ENCODE data around the gene SMARCA2.

Gene SMARCA2

DNA sequence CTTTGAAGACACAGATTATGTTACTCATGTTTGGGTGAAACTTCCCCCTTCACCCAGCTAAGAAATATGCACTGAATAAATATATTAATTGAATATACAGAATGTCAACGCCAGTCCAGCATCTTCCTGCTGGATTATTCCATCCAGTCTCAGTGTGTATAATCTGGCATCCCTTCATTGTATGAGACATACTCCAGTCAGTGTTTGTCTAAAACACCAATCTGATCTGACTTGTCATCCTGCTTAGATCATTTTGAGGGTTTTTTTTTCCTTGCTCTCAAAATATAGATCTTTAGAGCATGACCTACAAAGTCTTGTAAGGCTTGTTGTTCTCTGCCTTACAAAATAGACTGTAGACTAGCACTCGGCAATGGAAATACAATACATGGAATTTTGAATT lies 195.1 kb downstream of the SMARCA2 start:
- TF ChIP-seq, protein P1, sequence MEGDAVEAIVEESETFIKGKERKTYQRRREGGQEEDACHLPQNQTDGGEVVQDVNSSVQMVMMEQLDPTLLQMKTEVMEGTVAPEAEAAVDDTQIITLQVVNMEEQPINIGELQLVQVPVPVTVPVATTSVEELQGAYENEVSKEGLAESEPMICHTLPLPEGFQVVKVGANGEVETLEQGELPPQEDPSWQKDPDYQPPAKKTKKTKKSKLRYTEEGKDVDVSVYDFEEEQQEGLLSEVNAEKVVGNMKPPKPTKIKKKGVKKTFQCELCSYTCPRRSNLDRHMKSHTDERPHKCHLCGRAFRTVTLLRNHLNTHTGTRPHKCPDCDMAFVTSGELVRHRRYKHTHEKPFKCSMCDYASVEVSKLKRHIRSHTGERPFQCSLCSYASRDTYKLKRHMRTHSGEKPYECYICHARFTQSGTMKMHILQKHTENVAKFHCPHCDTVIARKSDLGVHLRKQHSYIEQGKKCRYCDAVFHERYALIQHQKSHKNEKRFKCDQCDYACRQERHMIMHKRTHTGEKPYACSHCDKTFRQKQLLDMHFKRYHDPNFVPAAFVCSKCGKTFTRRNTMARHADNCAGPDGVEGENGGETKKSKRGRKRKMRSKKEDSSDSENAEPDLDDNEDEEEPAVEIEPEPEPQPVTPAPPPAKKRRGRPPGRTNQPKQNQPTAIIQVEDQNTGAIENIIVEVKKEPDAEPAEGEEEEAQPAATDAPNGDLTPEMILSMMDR (IDR thresholded peaks at IDR 0.05; ENCODE audit: low read length) = no peak
- TF ChIP-seq EZH2 (IDR thresholded peaks at IDR 0.05; ENCODE audit: borderline replicate concordance, low read length) = no peak
- H3K27ac ChIP-seq (ENCODE audit: low read depth, low read length, poor library complexity, severe bottlenecking) = no peak overlapping the region
- H3K4me1 ChIP-seq (ENCODE audit: insufficient read depth, low read length, severe bottlenecking) = no peaks in the 10 kb centered on the region
- H3K27me3 ChIP-seq (ENCODE audit: insufficient read depth, low read length) = no peaks in the 10 kb centered on the region
- H4K20me1 ChIP-seq (ENCODE audit: insufficient read depth, low read length) = no peaks in the 10 kb centered on the region
- no peak overlapping the region for H3K4me3 ChIP-seq (ENCODE audit: low read depth, low read length, poor library complexity, severe bottlenecking)
- no peaks in the 10 kb centered on the region for H3K36me3 ChIP-seq (ENCODE audit: insufficient read depth, low read length)
- no peak overlapping the region for H2AFZ ChIP-seq (ENCODE audit: low read length)
- no peaks in the 10 kb centered on the region for H3K9me2 ChIP-seq (ENCODE audit: low read depth, low read length)
- no peak overlapping the region for H3K4me2 ChIP-seq (ENCODE audit: low read length)
- no peaks in the 10 kb centered on the region for H3F3A ChIP-seq (ENCODE audit: insufficient read depth, low read length)
- H3K9me3 ChIP-seq (ENCODE audit: low read length) = no peaks in the 10 kb centered on the region
- no peak overlapping the region for H3K9ac ChIP-seq (ENCODE audit: low read length)
- H3K79me2 ChIP-seq (ENCODE audit: insufficient read depth, low read length) = no peaks in the 10 kb centered on the region

DNA sequence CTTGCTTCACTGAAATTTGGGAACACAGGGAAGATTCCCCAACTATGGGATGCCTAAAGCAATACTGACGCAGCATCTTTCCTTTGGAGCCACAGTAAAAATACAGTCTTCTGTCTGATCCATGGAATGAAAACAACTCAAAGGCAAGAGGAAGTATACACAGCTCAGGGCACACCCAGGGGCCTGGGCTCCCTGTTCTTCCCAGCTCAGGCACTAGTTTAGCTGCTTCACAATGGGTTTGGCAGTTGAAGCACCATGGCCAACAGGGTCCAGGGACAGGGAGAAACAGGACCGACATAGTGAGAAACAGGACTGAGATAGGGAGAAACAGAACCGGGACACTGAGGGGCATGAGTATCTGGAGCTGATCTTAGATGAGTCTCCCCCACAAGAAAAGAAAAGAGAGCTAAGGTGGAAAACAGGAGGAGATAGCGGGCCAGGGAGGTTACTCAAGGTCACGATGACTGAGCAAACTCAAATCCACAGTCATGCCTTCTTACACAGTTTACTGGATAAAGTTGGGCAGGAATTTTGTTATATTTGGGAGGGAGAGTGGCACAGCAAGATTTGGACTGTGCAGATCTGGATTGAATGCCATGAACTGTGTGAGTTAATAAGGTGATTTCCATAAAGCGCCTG lies 198.8 kb downstream of the SMARCA2 start:
- Histone ChIP-seq H3K27me3 (ENCODE audit: insufficient read depth, low read length) (no peaks in the 10 kb centered on the region), H3K4me2 (ENCODE audit: low read length) (no peak overlapping the region), H3K79me2 (ENCODE audit: insufficient read depth, low read length) (no peaks in the 10 kb centered on the region), H3F3A (ENCODE audit: insufficient read depth, low read length) (no peaks in the 10 kb centered on the region), H3K9me2 (ENCODE audit: low read depth, low read length) (no peaks in the 10 kb centered on the region), H3K9me3 (ENCODE audit: low read length) (no peaks in the 10 kb centered on the region), H3K36me3 (ENCODE audit: insufficient read depth, low read length) (no peaks in the 10 kb centered on the region), H3K9ac (ENCODE audit: low read length) (no peak overlapping the region), H3K27ac (ENCODE audit: low read depth, low read length, poor library complexity, severe bottlenecking) (no peak overlapping the region), H3K4me1 (ENCODE audit: insufficient read depth, low read length, severe bottlenecking) (no peaks in the 10 kb centered on the region), H2AFZ (ENCODE audit: low read length) (no peak overlapping the region), H4K20me1 (ENCODE audit: insufficient read depth, low read length) (no peaks in the 10 kb centered on the region), H3K4me3 (ENCODE audit: low read depth, low read length, poor library complexity, severe bottlenecking) (no peak overlapping the region)
- TF ChIP-seq, protein P1 (IDR thresholded peaks at IDR 0.05; ENCODE audit: low read length) = no peak
- TF ChIP-seq EZH2 (IDR thresholded peaks at IDR 0.05; ENCODE audit: borderline replicate concordance, low read length) = no peak

DNA sequence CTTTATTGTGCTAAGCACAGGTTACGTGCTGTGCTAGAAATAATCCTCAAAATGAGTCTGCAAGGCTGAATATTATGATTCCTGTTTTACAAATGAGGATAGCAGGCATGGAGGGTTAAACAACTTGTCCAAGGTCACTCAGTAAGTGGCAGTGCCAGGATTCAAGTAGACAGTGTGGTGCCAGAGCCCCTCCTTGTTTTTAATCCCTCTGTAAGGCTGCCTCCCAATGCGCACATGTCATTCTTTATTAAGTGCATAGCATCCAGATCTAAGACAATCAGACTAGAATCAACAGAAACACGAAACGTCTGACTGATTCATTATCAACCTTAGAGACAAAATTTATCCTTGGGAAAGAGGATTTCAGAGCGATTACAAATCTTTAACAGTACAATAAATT lies 199.6 kb downstream of the SMARCA2 start:
- no peaks in the 10 kb centered on the region for H3K27me3 ChIP-seq (ENCODE audit: insufficient read depth, low read length)
- no peak overlapping the region for H2AFZ ChIP-seq (ENCODE audit: low read length)
- H4K20me1 ChIP-seq (ENCODE audit: insufficient read depth, low read length) = no peaks in the 10 kb centered on the region
- no peaks in the 10 kb centered on the region for H3K9me2 ChIP-seq (ENCODE audit: low read depth, low read length)
- H3K79me2 ChIP-seq (ENCODE audit: insufficient read depth, low read length) = no peaks in the 10 kb centered on the region
- peaks cover 3% of the 10 kb centered on the region; the same call in 1 of the 2 replicates for H3K9me3 ChIP-seq (ENCODE audit: low read length)
- no peak overlapping the region for H3K4me3 ChIP-seq (ENCODE audit: low read depth, low read length, poor library complexity, severe bottlenecking)
- H3K4me2 ChIP-seq (ENCODE audit: low read length) = no peak overlapping the region
- no peak overlapping the region for H3K27ac ChIP-seq (ENCODE audit: low read depth, low read length, poor library complexity, severe bottlenecking)
- no peaks in the 10 kb centered on the region for H3K4me1 ChIP-seq (ENCODE audit: insufficient read depth, low read length, severe bottlenecking)
- H3F3A ChIP-seq (ENCODE audit: insufficient read depth, low read length) = no peaks in the 10 kb centered on the region
- no peaks in the 10 kb centered on the region for H3K36me3 ChIP-seq (ENCODE audit: insufficient read depth, low read length)
- no peak for TF ChIP-seq EZH2 (IDR thresholded peaks at IDR 0.05; ENCODE audit: borderline replicate concordance, low read length)
- TF ChIP-seq, protein P1 (IDR thresholded peaks at IDR 0.05; ENCODE audit: low read length) = no peak
- H3K9ac ChIP-seq (ENCODE audit: low read length) = no peak overlapping the region
